ENCODE measurements around the gene BEND3. TPM values are rescaled to one million over a fixed set of nuclear protein-coding genes. Genes with fewer than 3 reads are reported as not detected.
A peak's percentile ranks its signal among the peaks of the same experiment; 100 is the strongest.

The BEND3 gene
- total and polyA plus RNA-seq, 10 of the 15 experiments (the other 5 are each of a cell fraction or from before 2014, with no cell fraction given): 1.1 to 9.0 (median 3.6) TPM

GRCh38 chr6:107066697-107067659 lies 48.3 kb downstream of the BEND3 start:
- peaks cover 14% of the 10 kb centered on the region for H3K4me1 ChIP-seq (ENCODE audit: control insufficient read depth, insufficient read depth, low read length)
- no peaks in the 10 kb centered on the region for H3K79me2 ChIP-seq (ENCODE audit: control insufficient read depth, insufficient read depth, low read length)
- intact Hi-C loops (cut with micrococcal nuclease; ENCODE audit: unreplicated experiment): no loop called here
- 0 out of 2 replicates have a peak overlapping the region, but pooled peaks have one; percentile 13 for H3K4me3 ChIP-seq
- H3K36me3 ChIP-seq (ENCODE audit: control insufficient read depth in 2 of 2, insufficient read depth in 2 of 2, low read length in 1 of 2): peaks cover 0 to 11% of the 10 kb centered on the region in 2 experiments; a peak in 2 of 4 replicates
- no TSS peak for BruUV-seq (replicated peaks)
- no peak overlapping the region for H3K9ac ChIP-seq (ENCODE audit: control insufficient read depth, insufficient read depth, low read length)
- H3K27ac ChIP-seq (ENCODE audit: control insufficient read depth, insufficient read depth): peak overlapping the region; percentile 40
- WGBS (ENCODE audit: insufficient coverage, insufficient replicate concordance, low lambda C conversion rate, missing lambda C conversion rate): 44% methylated on average over 9 of the region's 9 CpGs
- H3K27me3 ChIP-seq (replicated peaks in 1 of 2; ENCODE audit: control insufficient read depth in 2 of 2, insufficient read depth in 2 of 2, low read length in 1 of 2): no peaks in the 10 kb centered on the region
- SMC1A ChIA-PET (ENCODE audit: uncharacterized antibody, unreplicated experiment): no interaction called here
- no peak for FAIRE-seq
- H4K20me1 ChIP-seq (ENCODE audit: control insufficient read depth, insufficient read depth): no peaks in the 10 kb centered on the region
- no peak overlapping the region for H2AFZ ChIP-seq (ENCODE audit: control insufficient read depth, low read depth, low read length)
- H3K4me2 ChIP-seq (ENCODE audit: control insufficient read depth, insufficient read depth): peak overlapping the region; percentile 15; the same call in 1 of the 2 replicates
- POLR2A ChIA-PET: no interaction called here
- DNase-seq (ENCODE audit: low read depth, low spot score): no peak
- H3K9me3 ChIP-seq (replicated peaks; ENCODE audit: control insufficient read depth, insufficient read depth, low read length): no peaks in the 10 kb centered on the region
- RAD21 ChIA-PET (ENCODE audit: unreplicated experiment): no interaction called here
- CTCF ChIA-PET: no interaction called here
- in situ Hi-C loops (cut with MboI): no loop called here
- ATAC-seq: peak; percentile 46
- TF ChIP-seq IRF4 (IDR thresholded peaks at IDR 0.05; ENCODE audit: low read depth, low read length) (peak; percentile 60; the same call in 1 of the 2 replicates), NR2C1 (IDR thresholded peaks at IDR 0.05) (no peak), JUNB (IDR thresholded peaks at IDR 0.05) (peak; percentile 81), RUNX3 (IDR thresholded peaks at IDR 0.05; ENCODE audit: low read length) (peak; percentile 44), JUND (IDR thresholded peaks at IDR 0.05; ENCODE audit: low read depth, low read length) (no peak), MEF2A (IDR thresholded peaks at IDR 0.05; ENCODE audit: insufficient read depth, low read depth, low read length) (peak; percentile 62; the same call in 1 of the 2 replicates), SREBF2 (IDR thresholded peaks at IDR 0.05; ENCODE audit: low read length) (no peak), BCL11A (IDR thresholded peaks at IDR 0.05; ENCODE audit: low read depth, low read length) (peak; percentile 78; the same call in 1 of the 2 replicates), CREM (IDR thresholded peaks at IDR 0.05; ENCODE audit: low read depth) (peak; percentile 77), SMARCA5 (IDR thresholded peaks at IDR 0.05) (no peak), NFIC (IDR thresholded peaks at IDR 0.05; ENCODE audit: low read depth, low read length) (peak; percentile 47), FOXM1 (IDR thresholded peaks at IDR 0.05; ENCODE audit: low read depth, low read length) (peak; percentile 80; the same call in 1 of the 2 replicates), HSF1 (IDR thresholded peaks at IDR 0.05; ENCODE audit: low read depth, low read length) (no peak), CHD1 (IDR thresholded peaks at IDR 0.05; ENCODE audit: low read depth, low read length) (no peak), STAT3 (IDR thresholded peaks at IDR 0.05; ENCODE audit: low read depth, low read length) (no peak), NFYA (IDR thresholded peaks at IDR 0.05; ENCODE audit: borderline replicate concordance, low read depth, low read length) (no peak), ZBTB40 (IDR thresholded peaks at IDR 0.05; ENCODE audit: borderline replicate concordance) (no peak), CBX5 (IDR thresholded peaks at IDR 0.05; ENCODE audit: low read depth) (no peak), TCF12 (IDR thresholded peaks at IDR 0.05; ENCODE audit: low read depth, low read length) (no peak), TCF3 (IDR thresholded peaks at IDR 0.05; ENCODE audit: borderline replicate concordance, insufficient read depth, low read depth, low read length) (peak; percentile 64; the same call in 1 of the 2 replicates), RB1 (IDR thresholded peaks at IDR 0.05; ENCODE audit: borderline replicate concordance) (no peak)

All from GM12878 (cell line).